NCI-H460 (cell line): Measurements from ENCODE around the gene SMYD2. TPM values are rescaled to one million over a fixed set of nuclear protein-coding genes. Genes with fewer than 3 reads are reported as not detected.

Experiments
- DNase-seq: peaks from one replicate; pipeline ENCODE4 v3.0.0-alpha.2; 2016; ENCODE audit warnings: low read depth; ENCODE audit errors: extremely low read depth
- total RNA-seq: library from RNA; depleted of rRNA; stranded (reverse); fragments of >200 nt; shearing (Covaris generic); gene quantifications from 2 replicates; pipeline ENCODE4 v1.2.3, GENCODE V29; 2014

Gene SMYD2
- total RNA-seq, 1 experiment from 2014 or later, result 52.8 TPM

DNA sequence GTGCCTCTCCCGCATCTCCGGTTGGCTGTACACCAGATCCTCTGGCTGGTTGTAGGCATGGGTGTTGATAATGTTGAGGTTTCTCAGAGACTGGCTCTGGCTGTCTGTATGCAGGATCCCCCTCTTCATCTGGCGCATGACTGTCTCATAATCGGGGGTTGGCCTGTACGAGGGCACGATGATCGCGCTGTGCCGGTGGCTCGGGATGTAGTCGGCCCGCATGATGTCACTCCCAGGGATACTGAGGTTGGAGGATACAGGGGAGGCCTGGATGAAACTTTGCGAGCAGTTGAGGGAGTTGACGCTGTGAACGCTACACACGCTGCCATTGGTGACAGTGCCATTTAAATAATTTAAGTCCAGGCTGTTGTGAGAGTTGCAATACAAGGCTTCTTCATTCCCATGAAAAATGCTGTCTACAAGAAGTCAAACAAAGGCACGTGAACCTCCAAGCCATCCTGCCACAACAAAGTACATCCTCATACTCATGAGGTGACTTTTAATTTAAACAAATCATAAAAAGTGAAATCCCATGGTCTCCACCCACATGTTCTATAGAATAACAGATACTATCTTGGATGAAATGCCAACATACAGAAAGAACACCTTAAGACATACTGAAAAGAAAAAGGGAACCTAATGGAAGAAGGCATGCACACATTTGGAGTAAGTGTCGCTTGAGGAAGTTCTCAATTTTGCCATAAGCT is 103.6 kb downstream of the SMYD2 start:
- DNase-seq, result no peak

DNA sequence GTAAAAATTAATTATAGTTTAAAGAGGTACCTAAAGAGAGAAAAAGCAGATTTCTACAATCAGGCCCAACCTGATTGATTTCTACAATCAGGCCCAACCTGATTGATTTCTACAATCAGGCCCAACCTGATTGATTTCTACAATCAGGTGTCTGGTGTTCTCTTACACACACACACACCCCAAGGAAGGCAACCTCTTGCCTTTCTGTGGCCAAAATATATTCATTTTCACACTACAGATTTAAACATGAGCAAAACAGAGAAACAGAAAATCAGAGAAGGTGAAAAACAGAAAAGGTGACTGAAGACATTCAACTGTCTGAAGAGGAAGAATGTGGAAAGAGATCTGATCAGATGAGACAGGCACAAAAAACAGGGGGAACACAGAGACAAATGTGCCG is 104.5 kb downstream of the SMYD2 start:
- no peak for DNase-seq

- DNase-seq, result no peak
Measured at GRCh38 chr1:214386333-214386732, 105.4 kb downstream of the SMYD2 start.
